GM21619 (cell line): ENCODE data around the gene GPR107.

Experiments
- ATAC-seq: cut with Tn5 transposase; IDR thresholded peaks from one replicate; pipeline ENCODE4 v1.9.1; 2021; ENCODE audit not compliant: unreplicated experiment

GPR107 gene

DNA sequence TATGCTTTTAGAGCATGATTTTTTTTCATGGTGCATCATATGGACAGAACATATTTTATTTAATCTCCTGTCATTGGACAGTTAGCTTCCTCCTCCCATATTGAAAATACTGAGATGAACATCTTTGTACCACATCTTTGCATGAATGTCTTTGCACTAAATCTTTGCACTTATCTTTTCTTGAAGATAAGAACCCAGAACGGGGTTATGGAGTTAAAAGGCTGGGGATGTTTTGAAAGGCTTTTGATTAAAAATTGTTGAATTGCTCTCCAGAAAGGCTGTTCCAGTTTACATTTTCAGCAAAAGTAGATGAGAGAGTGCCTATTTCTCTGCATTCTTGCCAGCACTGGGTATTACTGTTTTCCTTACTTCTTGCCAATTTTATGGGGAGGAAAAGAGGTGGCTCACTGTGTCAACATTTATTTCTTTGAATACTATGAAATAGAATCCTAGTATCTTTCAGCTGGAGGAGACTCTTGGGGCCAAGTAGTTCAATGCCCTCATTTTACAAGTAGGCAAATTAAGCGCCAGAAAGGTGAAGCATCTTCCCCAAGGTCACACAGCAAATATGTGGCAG is 125.7 kb downstream of the GPR107 start:
- ATAC-seq: no peak

DNA sequence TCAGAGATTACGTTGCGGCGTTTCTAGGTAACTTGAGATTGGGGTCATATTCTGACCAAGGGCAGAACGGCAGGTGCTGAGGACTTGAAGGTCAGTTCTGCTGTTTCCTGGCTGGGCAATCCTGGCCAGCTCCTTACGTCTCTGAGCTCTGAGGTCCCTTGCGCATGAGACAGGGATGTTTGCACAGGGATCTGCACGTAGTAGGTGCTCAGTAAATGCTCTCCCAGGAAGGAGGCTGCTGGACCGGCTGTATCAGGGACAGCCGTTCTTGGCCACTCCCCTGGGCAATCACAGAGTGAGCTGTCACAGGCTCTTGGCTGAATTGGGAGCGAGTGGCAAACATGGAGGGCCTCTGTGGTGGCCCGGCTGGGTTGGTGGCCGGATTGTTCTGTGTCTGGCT is 126.8 kb downstream of the GPR107 start:
- ATAC-seq: no peak

DNA sequence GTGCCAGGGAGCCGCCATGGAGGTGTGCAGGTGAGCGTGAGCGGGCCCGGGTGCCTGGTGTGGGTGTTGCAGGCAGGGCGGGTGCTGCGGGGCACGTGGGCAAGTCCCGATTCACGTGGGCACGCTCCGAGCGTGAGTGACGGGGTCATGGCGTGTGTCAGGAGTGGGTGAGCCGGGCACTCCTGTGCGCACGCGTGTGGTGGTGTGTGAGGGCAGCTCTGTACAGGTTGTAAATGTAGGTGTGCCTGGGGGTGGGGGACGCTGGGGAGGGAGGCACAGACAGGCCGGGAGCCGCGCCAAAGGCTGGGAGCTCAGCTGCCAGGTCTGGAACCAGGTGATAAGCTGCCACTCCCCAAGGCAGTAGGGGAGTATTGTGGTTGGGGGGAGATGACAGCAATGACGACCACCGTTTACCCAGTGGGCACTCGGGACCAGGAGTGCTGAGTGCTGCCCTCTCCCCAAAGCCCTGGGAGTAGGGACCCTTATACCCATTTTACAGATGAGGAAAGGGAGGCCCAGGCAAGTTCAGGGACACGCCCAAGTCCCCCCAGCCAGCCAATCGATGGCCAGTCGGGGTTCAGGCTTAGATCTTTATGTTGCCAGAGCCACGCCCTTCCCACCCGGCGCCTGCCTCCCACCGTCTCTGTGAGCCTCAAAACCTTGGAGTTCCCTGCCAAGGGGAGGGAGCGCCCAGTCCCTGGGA is 128.1 kb downstream of the GPR107 start:
- ATAC-seq: no peak

DNA sequence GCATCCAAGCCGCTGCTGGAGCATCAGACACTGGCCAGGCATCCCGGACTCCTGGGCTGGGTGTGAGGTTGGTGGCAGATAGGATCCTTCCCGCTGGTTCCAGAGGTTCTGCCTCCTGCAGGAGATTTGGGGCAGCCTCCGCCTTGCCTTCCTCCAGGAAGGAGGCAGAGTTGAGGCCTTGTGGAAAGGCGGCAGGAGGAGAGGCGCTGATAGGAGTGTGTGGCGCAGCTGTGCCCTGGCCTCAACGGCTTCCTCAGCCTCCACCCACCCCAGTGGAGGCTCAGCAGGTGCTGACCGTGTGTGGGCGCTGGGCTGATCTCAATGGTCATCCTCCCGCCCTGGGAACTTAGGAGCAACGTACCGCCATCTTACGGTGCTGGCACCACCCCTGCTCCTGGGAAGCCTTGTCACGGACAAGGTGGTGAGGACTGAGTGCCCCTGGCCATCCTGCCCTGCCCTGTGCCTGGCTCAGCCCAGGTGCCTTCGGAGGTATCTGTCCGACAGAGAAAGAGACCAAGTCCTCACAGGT is 128.7 kb downstream of the GPR107 start:
- no peak for ATAC-seq

DNA sequence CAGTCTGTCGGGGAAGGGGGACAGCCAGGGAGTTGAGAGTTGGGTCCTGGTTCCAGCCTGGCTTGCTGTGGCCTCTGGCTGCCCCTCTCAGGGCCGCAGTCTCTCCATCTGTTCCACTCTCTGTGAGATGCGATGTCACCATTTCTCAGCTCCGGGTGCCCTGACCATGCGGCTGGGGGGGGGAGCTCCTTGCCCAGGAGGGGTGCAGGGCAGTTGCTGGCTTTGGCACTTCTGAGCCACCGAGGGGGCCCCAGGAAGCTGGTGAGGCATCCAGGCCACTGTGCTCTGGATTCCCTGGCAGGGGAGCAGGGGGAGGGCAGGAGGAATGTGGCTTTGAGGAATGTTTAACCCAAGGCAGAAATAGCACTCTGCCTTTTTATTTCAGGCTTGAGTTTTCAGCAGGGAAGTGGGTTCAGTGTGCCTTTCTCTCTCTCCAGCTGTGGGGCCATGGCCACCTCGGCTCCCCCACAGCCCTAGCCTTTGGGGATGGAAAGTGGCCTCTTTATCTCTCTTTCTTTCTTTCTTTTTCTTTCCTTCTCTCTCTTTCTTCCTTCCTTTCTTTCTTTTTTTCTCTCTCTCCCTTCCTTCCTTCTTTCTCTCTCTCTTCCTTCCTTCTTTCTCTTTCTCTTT is 129.5 kb downstream of the GPR107 start:
- ATAC-seq: no peak

DNA sequence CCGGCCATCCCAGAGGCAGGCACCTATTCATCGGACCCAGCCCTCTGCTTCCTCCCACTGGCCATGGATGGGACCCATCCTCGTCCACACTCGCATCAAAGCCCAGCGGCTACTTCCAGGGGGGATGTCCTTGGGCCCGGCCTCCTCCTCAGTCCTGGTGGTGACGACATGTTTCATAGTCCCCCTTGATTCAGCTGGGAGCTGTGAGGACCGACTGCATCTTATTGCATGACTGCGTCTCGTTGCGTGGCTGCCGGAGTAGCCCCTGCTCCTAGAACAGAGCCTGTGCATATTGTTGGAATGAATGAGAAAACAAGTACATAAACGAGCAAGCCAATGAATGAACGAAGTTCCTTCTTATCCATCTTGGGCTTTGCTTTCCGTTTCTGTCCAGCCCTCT is 131.3 kb downstream of the GPR107 start:
- no peak for ATAC-seq

DNA sequence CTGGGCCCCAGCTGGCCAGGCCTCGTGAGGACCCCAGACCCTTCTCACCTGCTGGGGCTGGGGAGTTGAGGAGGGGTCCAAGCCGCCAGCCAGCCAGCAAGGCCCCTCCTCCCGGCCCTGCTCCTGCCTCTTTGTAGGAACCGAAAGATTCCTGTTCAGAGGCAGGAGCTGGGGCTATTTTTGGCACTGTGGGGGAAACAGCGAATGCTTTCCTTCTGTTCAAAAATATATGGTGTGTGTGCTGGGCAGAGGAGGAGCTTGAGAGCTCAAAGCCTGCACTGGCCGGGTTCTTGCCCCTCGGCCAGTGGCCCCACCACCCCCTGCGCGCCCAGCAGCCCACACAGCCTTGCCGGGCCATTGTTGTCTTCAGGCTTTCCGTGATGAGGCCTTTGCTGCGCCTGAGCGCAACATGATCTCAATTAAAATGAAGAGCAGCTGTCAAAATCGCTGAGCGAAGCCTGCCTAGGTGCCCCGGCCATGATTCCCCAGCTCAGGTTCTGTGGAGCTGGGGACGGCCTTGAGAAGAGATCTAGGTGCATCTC is 131.9 kb downstream of the GPR107 start:
- ATAC-seq: no peak

DNA sequence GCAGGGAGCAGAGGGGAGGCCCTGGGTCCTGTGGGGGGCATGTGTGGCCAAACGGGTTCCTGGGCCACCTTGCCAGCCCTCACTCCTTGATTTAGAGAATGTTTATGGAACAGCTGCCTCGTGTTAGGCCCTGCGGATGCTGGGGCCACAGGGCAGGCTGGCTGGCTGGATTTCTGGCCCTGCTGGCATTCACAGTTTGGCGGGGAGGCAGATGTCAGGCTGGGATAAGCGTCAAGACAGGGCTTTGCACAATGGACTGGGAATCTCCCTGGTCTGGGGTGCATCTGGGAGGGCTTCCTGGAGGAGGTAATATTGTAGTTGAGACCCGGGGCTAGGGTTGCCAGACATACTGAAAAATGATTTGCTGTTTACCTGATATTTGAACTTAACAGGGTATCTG is 132.3 kb downstream of the GPR107 start:
- ATAC-seq: no peak

DNA sequence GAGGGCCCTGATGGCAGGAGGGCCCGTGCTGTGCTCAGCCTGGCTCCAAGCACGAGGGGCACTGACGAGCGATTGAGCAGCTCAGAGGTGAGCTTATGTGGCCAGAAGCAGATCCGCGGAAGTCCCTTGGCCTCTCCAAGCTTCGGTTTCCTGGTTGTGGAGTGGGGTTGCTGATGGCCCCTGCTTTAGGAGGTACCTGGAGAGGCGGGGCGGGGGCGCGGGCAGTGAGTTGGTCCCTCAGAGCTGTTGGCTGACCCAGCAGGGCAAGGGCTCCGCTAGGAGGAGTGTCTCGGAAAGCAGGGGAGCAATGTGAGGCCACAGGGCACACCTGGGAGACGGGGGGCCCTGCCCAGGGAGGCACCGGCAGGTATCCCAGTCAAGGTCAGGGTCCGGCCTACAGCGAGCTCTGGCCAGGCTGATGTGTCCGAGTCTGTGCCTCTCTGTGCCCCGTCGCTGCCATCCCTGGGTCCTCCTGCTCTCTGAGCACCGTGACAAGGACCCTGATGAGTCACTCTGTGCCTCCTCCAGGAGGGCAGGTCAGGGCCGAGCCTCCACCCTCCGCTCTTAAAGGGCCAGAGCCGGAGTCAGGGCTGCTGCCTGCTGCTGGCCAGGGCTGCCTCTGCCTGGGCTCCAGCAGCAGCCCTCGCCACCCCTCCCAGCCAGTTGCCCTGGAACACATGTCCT is 133.3 kb downstream of the GPR107 start:
- no peak for ATAC-seq

DNA sequence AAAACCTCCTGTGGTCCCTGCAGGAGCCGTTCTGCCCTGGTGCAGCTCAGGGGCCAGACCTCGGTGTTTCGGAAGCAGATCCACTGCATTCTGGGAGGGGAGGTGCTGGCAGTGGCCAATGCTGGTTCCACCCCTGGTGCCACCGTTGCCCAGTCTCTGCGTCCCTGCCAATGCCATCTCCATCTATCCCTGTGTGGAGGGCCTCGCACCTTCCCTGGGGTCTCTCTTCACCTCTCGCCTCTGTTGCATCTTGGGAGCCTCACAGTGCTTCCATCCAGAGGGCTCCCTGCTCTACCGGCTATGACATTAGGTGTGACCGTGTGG is 133.8 kb downstream of the GPR107 start:
- no peak for ATAC-seq

DNA sequence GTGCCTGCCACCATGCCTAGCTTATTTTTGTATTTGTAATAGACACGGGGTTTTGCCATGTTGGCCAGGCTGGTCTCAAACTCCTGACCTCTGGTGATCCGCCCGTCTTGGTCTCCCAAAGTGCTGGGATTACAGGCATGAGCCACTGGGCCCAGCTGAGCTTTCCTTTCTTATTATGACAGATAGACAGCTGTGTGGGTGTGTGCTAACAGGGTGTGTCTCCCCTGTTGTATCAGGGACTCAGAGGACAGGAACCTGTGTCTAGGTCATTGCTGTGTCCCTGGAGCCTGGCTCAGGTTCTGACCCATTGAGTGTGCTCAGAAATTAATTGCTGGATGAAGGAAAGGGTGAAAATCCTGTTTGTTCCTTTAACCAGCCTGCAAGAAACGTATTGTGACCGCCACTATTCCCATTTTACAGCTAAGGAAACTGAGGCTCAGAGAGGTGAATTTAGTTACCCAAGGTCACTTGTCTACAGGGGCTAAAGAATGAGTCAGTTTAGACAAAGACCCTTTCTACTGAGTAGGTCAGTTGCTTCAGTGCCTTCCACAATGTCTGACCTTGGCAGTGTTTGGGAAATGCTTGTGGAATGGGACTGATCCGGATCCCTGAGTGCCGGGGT is 135.3 kb downstream of the GPR107 start:
- no peak for ATAC-seq
